GM18867 (cell line): ENCODE data around the gene ZNF385D.

Experiments
- ATAC-seq: cut with Tn5 transposase; IDR thresholded peaks from one replicate; pipeline ENCODE4 v1.9.1; 2021; ENCODE audit warnings: mild to moderate bottlenecking, moderate library complexity; ENCODE audit not compliant: unreplicated experiment

Gene ZNF385D

DNA sequence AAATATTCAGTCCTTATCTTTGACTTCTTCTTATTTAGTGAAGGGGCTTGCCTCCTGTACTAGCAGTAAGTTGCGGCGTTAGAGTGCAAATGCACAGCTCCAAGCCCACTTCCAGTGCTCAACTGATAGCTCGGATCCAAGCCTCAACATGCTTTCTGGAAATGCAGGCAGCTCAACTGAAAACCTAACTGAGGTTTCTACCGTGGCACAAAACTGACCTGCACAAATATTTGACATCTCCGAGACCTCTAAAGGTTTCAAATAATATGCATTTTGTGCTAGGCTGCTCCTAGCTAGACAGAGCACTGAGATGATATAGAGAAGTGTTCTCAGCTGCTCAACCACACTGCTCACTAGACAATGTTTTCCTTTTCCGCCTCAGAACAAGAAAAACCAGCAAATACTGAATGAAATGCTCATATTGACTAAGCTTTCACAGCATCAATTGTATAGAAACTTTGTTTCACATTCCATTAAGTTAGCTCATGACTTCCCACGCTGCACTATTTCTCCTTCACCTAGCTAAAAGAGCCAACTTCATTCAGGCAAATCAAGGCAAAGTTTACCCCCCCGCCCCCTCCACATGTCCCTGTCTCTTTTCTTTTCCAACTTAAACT lies 822 bp downstream of the ZNF385D start:
- no peak for ATAC-seq

DNA sequence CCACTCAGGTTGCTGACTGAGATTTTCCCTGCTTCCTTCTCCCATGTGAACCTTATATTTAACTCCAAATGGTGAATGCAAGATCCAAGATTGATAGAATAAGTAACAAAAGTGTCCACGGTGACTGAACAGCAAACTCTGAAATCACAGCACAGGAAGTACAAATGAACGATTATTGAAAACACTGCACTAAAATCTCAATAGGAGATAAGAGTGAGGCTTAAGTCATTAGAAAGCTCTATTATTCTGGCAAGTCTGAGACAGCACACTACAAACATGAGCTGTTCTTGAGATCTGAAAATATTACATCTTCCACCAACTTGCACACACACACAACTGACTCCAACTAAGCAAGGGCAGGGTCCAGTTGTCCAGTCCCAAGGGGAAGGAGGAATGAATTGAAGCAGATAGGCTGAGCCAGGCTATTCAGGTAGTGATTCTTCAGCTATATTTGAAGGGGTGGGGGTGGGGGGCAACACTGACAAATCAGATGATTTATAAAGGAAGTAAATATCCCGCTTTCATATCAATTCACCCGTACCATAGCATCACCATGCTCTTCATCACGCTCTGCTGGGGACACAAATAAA lies 2.9 kb downstream of the ZNF385D start:
- no peak for ATAC-seq

DNA sequence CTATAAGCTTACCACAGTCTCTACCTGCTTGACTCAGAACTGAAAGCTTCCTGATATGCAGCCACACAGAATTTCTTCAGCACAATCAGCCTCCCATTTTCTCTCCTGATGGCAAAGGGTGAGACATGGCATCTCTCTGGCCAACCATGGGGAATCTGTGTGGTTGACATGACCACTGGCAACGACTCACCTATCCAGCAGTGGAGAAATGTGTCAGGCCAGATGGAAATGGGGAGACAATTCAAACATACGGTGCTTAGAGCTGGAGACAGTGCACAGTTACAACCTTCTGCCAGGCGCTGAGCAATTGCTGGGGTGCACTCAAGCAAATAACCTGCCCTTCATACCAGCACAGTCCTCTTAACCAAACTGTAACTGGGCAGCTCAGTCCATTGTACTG lies 3.6 kb downstream of the ZNF385D start:
- ATAC-seq = no peak

DNA sequence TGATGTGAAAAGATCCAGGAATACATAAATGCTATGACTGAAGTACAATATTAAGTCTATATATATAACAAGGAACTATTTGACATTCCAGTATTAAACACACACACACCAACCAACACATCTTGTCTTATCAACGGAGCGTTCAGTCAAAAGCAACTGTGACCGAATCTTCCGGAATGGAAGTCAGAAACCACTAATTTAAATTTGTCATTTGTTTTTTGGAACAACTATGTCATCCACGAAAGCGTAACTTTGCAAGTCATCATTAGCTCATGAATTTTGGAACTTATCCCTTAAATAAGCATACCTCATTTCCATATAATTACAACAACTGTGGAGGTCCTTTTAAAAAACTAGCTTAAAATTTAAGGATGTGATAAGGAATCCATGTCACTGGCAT lies 5.0 kb downstream of the ZNF385D start:
- no peak for ATAC-seq

DNA sequence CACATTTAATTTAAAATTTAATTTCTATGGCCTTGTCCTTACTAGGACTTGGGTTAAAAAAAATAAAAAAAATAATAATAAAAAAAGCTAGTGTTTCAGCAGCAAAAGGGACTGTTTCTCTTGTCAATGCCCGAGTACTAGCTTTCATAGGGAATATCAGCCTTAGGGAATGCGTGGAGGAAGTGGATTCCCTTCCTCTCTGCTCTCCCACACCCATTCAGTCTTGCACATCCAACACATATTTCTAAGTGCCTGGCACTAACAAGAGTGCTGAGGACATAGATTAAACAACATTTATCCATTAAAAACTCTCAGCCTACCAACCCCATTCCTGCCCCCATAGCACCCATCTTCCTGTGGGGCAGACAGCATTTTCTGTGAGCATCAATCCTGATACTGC lies 6.2 kb downstream of the ZNF385D start:
- ATAC-seq = no peak

DNA sequence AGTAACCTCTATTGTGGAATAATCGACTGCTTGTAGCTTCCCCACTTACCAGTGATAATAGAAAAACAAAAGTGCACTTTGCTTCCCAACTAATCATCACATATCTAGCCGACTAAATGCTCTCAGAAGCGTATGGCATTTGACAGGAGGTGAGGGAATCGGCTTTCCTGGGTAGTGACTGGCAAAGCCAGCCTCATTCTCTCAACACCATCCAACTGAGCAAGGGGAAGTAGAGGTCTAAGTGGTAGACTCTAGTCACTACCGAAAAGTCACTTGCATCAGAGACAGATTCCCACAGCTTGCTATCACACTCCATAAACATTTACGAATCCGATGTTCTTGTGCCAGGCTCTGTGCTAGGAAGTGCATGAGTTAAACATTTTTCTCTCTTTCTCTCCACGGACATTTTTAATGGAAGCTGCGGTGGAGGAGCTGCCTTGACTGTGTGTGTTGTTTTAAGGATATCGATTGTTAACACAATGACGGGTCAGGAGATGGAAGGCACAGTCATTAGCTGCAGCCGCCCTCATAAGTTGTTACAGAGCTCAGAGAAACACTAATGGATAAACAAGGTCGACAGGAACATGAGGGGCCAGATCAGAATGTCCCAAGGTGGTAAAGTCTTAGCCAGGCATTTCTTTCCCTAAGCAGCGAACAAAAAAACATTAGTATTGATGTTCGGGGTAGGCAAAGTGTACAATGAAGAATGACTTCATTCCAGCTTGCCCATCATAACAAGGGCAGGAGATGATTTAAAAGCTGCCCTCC lies 11.9 kb downstream of the ZNF385D start:
- ATAC-seq = no peak

DNA sequence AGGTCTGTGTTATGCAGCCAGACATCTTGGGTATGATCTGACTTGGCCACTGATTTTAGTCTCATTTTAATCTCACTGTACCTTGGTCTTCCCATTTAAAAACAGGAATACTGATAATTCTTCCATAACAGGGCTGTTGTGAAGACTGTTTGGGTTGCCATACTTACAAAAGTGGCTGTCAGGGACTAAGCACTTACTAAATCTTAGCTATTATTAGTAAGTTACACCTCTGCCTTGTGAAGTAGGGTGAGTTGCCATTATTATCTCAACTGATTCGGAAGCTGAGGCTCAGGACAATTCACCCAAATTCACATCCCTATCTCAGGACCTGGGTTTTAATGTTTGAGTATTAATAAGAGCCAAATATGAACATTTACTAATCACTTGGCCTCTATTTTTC lies 12.7 kb downstream of the ZNF385D start:
- ATAC-seq = no peak

DNA sequence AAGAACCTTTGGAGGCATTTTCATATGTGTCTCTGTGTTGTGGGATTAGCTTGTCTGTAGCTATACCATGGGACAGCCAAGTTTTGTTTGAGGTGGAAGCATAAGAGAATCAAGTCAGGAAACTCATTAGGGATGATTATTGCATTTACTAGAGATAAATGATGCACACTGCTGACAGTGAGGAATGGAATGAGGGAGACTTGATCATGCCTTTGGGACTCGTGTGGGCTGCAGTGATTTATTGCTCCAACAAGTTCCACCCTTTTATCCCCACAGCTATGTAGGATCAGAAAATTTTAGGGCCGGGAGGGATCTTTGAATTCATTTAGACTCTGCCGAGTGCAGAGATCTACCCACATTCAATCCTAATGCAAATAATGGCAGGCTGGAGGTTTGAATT lies 16.3 kb downstream of the ZNF385D start:
- no peak for ATAC-seq

DNA sequence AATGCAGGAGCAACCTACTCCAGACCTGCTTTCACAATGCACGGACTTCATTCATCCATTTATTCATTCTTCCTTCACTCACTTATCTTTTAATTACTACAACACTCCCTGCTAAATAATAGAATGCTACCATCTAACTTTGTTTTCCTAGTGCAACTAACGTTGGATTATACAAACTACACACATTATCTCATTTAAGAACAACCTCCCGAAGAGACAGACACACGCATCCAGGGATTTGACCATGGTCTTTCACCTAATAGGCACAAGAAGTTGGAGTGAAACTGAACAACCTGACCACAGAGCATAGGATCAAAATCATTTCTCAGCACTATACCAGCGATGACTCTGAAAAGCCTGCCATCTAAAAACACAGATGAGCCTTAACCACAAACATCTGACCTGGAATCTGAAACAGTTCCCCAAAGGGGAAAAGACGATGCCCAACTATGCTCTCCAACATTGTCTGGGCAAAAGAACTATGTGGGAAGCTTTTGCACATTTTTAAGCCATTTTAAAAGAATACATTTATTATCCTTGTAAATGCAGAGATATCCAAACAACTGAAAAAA lies 21.0 kb downstream of the ZNF385D start:
- no peak for ATAC-seq

DNA sequence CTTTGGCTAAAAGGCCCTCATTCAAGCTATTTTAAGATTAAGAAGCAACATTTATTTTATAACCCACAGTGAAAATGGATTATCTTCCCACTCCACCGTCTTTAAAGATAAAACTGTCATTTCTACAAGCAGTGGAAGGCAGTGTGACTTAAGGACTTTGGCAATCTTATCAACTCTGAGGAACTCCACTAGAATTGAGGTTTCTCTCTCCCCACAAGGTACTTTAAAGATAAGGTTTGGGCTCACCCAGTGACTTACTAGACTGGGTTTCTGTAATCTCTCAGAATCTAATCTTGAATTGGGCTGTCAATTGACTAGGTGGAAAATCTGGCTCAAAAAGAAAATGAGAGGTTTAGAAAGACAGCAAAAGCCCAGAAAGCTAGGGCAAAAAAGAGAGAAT lies 21.7 kb downstream of the ZNF385D start:
- ATAC-seq = no peak

DNA sequence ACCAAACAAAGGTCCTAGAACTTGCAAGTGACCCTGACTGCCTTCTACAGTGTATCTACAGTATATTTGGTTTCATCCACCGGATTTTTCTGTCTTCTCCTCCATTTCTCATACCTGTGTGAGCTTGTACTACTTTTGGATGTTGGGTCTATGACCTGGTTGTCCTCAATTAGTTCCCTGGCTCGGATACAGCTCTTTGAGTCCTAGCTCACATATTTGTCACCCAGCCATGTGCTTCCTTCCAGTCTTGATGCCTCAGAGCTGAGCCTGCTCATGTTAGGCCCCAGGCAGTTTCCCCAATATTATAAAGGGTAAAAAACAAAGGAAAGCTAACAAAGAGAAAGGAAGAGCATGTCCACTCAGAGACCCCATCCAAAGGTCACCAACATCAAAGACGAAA lies 28.2 kb downstream of the ZNF385D start:
- no peak for ATAC-seq

DNA sequence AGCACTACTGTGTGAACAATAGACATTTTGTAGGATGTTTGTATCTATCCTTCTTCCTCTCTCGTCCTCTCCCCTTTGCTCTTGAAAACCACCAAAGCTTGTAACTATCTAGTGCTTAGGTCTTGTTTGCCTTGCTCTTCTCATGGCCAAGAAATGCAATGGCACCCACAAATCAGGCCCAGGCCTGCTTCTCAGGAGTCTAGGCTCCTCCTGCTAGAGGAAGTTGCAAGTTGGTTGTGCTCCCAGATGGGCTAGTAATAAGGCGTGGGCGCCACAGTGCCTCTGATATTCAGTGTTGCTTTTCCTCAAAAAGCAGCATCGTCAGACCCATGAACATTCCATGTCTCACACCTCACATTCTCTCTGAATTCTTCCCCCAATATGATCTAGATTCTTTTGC lies 28.7 kb downstream of the ZNF385D start:
- ATAC-seq = no peak

DNA sequence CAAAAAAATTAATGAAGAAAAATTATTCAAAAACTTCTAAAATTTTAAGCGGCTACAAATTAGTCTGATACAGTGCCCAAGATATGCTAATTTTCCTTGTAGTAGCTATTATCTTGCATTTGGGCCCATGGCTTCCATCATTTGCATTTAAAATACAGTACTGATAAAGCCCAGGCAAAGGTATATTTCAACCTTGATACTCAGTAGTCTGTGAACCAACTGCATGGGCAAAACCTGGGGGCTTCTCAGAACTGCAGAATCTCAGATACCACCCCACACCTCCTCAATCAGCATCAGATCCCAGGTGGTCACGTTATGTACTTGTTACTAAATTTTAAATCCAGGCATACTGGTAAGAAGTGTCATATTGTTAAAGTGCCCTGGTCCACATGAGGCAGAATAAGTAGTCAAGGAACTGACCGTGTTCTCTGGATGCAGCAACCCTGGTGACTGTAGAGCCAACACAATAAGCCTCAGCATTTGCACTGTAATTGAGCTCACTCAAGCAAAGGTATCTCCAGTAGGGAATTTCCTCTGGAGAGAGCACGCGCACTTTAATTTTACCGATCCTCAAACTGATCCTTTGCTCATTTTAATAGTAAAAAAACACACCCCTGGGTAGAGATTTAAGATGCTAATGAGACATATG lies 31.9 kb downstream of the ZNF385D start:
- ATAC-seq = no peak

DNA sequence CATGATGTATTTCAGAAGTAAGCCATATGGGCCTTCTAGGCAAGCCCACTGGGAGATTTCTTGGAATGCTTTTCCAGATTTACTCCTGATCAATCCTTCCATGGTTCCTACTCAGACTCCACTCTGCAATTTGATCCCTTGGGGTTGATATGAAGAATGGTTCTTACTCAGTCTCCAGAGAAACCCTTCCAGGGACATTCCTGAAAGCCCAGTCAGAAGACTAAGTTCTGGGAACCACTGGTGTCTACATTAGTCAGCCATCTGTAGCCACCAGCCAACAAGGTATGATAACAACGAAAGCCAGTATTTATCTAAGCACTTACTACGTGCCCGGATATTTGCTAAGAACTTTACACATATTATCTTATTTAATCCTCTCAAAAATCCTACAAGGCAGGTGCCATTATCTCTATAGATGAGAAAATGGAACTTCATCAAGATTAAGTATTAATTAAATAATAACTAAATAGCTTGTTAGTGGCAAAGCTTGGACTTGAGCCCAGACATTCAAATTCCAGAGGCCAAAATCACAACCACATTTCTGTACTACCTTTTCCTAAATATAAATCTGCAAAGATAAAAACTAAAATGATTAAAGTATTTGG lies 32.7 kb downstream of the ZNF385D start:
- no peak for ATAC-seq

DNA sequence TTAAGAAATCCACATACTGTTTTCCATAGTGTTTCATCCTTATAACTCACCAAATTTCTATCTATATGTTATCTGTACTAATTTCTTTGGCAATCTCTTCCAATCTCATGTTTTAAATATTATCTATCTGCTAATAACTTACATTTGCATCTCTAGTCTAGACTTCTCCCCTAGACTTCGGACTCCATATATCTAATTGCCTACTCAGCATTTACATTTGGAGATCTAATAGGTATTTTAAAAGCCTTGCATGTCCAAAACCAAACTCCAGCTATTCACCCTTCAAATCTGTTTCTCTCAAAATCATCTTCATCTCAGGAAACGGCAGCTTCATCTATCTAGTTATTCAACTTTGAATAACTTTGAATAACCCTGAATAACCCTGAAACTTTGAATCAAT lies 35.3 kb downstream of the ZNF385D start:
- ATAC-seq = no peak

DNA sequence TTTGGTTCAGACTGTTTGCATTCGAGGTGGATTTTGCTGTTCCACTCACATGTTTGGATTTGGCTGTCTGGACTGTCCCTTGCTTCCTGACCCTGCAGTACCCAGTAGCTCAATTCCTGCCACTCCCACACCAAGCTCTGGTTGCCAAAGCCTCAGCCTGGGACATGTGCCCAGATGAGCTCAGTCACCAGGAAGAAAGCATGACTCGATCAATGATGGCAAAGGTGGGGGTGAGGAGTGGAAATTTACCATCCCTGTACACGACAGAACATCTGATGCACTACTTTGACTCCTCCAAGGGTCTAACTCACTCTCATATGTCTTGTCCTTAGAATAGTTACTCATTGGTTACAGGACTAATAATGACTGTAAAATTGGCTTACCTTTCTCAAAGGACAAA lies 45.2 kb downstream of the ZNF385D start:
- ATAC-seq = no peak

DNA sequence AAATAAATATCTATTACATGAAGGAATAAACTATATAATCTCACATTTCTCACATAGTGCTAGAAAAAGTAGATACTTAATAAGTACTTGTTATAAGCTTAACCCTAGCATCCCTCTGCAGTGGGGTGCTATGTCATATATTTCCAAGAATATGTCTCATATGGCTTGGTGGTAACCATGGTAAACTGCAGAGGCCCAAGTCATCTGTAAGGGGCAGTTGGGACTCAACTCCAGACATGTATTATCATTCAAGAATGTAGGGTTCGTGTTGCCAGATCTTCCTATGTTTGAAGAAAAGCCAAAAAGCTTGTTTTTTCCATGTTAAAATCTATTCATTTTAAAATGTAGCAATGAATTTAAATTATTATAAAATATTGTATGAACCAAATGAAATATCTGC lies 46.2 kb downstream of the ZNF385D start:
- ATAC-seq = no peak

DNA sequence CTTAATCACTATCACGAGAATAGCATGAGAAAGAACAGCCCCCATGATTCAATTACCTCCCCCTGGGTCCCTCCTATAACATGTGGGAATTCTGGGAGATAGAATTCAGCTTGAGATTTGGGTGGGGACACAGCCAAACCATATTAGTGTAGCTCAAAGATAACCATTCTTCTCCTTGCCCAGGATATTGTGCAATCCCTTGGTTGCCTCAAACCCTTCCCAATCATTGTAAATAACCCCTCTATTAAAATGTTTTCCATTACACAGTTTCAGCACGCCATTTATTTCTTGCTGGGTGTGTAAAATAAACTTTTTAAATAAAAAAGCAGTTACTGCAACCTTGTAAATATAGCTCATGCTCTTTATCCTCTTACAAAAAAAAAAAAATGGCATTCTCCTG lies 47.7 kb downstream of the ZNF385D start:
- ATAC-seq = no peak

DNA sequence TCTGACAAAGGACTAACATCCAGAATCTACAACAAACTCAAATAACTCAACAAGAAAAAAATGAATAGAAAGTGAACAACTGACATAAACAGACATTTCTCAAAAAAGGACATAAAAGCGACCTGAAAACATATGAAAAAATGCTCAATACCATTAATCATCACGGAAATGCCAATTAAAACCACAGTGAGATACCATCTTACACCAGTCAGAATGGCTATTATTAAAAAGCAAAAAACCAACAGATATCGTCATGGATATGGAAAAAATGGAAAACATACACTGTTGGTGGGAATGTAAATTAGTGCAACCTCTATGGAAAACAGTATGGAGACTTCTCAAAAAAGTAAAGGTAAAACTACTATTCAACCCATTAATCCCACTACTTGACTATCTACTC lies 53.3 kb downstream of the ZNF385D start:
- no peak for ATAC-seq

DNA sequence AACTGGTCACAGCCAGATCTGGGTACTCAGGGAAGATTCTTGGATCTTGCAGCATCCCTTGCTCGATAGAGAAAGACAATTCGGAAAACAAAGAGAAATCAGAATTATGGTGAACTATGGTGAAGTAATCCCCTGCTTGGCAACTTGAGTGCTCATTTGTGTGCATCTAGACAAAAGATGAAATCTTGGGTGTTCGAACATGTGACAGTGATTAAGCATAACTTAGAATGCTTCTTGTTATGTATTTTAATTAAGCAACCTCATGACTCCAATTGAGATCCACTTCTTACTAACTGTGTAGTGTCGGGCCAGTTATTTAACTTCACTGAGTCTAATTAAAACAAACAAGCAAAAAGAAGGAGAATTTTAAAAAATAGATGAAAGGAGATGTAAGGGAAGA lies 56.5 kb downstream of the ZNF385D start:
- no peak for ATAC-seq

DNA sequence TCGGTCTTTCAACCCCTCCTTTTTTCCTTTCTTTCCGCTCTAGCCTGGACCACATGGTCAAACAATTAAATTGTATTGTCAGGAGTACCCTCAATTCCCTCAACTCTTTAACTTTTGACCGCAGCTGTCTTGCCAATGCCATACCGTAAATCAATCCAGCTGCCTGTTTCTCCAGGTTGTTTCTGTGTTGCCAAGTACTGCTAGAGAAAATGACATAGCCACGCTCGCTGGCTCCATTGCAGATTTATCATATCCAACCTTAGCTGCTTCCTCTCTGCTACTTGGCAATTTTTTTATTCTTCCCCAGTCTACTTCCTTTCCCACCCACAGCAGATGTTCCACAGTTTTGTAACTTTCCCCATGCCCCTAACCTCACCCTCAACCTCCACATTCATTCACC lies 60.0 kb downstream of the ZNF385D start:
- no peak for ATAC-seq
